Activated naive CD4-positive, alpha-beta T cell treated with Interleukin-2 at 50 U/mL for 16 hours (primary cell): ENCODE measurements around the gene FBXW10.
"Not testable (repeated sequence)": the region's sequence is repeated elsewhere in the genome, so short reads cannot be mapped to it uniquely, and the experiment has no call there.

Experiments
- DNase-seq: peaks from one replicate; pipeline ENCODE4 v3.0.0-alpha.2; 2020

FBXW10 gene, protein sequence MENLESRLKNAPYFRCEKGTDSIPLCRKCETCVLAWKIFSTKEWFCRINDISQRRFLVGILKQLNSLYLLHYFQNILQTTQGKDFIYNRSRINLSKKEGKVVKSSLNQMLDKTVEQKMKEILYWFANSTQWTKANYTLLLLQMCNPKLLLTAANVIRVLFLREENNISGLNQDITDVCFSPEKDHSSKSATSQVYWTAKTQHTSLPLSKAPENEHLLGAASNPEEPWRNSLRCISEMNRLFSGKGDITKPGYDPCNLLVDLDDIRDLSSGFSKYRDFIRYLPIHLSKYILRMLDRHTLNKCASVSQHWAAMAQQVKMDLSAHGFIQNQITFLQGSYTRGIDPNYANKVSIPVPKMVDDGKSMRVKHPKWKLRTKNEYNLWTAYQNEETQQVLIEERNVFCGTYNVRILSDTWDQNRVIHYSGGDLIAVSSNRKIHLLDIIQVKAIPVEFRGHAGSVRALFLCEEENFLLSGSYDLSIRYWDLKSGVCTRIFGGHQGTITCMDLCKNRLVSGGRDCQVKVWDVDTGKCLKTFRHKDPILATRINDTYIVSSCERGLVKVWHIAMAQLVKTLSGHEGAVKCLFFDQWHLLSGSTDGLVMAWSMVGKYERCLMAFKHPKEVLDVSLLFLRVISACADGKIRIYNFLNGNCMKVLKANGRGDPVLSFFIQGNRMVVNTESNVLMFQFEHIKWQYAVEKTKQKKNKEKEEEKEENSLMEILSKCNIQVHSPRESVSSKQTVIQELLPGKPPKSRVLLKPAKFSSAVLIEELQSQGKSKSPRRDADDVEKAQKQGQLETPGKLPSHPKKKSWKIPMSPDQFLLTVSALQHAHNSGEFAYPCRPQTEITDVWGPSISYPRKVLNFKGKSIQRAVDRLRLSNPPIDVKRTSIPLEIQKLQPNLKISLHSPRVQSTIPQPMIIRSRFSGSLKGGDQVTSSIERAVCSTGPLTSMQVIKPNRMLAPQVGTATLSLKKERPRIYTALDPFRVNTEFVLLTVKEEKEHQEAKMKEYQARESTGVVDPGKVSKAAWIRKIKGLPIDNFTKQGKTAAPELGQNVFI

DNA sequence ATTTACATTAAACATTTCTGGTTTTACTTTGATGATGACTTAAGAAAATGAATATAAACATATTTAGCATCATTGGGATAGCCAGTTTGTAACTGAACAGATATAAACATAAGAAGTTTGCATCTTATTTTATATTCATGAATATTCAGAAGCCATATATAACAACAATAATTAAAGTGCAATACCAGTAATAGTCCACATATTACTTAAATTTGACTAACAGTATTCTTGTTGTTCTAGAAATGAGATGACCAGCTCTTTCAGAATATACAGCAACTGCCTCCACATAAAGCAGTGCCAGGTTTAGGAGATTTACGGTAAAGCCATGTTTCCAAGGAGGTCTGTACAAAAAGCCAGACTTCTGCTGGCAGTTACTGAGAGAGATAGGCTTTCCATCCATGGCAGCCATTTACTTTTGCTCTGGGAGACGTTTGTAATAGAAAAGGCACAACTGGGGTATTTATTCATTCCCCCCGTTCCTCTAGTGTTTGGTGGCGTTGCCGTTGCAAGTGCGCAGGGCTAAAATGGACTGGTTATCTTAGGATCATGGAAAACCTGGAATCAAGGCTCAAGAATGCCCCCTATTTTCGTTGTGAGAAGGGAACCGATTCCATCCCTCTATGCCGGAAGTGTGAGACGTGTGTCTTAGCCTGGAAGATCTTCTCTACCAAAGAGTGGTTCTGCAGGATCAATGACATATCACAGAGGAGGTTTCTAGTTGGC is at the start of gene FBXW10:
Gene FBXW10 (plus strand): TSS at position 356 of the 723 bp plus-strand sequence. CDS start 191 bp downstream, at position 547.
- not testable (repeated sequence) for DNase-seq

DNA sequence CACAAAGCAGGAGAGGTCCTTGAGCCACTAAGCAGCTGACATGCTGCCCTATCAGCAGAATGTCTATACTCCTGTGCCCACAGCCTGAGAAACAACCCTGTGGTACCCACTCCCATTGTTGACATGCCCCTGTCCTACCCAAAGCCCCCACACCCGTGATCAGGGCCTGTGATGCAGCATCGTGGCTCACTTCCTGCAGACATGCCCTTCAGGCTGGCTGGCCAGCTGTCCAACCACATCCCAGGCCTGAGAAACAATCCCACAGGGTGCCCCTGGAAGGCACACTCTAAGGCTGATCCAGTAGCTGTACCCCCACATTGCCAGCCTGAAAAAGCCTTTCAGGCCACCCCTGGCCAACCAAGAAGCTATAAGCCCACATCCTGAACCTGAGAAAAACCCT is 48.7 kb upstream of the FBXW10 start:
- DNase-seq: not testable (repeated sequence)

DNA sequence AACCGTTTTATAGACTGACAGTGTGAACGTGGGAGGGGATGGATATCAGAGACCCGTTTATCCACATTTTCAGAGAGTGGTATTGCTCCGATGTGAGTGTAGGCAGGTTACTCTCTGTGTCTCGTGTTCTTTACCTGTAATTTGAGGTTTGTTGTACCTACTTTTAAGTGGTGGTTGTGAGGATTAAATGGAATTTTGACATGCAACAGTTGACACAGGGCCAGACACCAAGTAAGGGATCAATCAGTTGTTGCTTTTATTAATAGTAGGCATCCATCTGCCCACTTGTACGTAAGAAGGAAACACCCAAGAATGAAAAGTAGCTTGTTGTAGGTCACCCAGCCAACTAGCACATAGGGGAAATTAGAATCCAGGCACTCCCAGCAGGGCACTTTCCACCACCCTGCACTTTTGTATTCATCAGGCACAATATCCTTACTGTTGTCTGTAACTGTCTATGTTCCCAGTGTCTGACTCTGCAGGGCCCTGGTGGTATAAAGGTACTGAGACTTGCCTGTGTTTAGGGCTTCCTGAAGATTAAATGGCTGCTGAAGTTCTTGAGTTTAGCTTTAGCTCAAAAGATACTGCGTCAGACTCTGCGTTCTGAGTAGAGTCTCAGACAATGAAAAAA is 45.3 kb upstream of the FBXW10 start:
- not testable (repeated sequence) for DNase-seq

DNA sequence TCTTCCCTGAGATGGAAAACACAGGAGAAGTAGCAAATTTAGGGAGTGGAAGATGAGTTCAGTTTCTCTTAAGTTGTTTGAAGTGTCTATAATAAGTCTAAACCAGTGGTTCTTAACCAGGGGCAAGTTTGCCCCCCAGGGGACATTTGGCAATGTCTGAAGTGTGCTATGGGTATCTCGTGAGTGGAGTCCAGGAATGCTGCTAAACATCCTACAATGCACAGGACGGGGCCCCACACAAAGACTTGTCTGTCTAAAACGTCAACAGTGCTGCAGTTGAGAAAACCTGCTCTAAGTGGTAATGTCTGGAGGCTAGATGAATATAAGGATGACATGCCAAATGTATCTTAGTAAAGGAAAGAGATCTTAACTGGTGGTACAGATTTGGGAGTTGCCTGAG is 37.9 kb upstream of the FBXW10 start:
- DNase-seq: not testable (repeated sequence)

DNA sequence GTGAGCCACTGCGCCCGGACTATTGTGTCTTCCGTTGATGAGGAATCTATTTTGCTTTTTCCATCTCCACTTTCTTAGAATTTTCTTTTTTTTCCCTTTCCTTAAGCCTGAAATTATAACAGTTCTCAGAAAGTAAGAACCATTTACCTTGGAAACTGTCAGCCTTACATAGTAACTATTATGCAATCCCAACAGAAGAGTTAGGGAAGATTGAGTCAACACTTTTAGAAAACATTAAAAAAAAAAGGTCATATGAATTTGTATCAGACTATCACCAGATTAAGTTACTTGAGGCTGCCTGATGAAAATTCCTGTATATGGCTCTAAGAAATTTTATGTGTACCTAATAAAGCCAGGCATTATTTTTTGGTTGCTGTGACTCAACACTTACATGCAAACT is 35.6 kb upstream of the FBXW10 start:
- not testable (repeated sequence) for DNase-seq

DNA sequence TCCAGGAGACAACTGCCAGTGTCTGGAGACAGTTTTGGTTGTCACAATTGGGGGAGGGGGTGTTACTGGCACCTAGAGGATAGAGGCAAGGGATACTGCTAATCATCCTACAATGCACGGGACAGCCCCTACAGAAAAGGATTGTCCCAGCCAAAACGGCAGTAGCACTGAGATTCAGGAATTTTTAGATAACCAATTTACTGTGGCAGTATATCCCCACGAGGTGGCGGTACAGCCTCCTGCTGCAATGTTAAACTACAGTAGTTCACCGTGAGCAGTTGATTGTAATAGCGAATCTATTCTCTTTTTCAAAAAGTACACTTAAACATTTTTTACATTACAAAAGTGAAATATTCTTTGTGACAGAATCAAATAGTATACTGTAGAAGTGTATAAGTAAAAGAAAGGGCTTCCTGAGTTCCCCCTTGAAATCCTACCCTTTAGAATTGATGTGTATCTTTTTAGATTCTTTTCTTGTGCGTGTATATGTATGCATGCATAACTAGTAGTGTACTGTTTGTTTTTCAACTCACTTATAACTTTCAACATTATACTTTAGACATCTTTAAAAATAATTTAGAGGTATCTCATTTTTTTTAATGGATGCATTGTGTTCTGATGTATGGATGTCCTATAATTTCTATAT is 31.4 kb upstream of the FBXW10 start:
- DNase-seq: peak; percentile 59

DNA sequence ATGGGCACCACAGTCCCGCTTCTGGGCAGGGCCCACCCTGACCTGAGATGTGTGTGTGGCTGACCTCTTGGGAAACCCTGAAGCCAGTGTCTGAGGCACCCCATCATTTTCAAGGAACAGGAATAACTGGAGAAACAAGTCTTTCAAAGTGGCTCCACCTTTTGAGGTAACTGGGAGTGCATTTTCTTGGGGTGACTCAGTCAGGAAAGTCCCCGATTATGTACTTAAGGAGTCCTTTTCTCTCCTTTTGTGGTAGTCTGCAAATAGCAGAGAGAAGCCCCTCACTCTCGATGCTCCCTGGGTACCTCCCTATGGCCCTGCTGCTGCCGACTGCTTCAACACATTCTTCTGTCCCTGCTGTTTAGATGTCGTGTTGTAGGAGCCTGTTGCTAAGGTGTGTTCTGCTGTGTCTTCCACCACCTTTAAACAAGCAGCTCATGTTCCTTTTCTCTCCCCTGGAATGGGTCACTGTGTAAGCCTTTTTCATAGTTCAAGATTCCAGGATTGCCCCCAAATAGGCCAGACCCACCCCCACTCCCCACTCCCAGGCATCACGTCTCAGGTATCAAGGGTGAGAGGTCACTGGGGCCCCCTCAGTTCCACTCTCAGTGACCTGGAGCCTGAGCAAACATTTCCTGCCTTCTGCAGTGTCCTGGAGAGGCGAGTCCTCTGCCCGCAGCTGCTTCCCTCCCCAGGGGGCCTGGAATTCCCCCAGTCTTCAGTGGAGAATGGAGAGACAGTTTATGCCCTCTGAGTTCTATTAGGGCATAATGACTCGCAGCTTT is 25.0 kb upstream of the FBXW10 start:
- DNase-seq: not testable (repeated sequence)

DNA sequence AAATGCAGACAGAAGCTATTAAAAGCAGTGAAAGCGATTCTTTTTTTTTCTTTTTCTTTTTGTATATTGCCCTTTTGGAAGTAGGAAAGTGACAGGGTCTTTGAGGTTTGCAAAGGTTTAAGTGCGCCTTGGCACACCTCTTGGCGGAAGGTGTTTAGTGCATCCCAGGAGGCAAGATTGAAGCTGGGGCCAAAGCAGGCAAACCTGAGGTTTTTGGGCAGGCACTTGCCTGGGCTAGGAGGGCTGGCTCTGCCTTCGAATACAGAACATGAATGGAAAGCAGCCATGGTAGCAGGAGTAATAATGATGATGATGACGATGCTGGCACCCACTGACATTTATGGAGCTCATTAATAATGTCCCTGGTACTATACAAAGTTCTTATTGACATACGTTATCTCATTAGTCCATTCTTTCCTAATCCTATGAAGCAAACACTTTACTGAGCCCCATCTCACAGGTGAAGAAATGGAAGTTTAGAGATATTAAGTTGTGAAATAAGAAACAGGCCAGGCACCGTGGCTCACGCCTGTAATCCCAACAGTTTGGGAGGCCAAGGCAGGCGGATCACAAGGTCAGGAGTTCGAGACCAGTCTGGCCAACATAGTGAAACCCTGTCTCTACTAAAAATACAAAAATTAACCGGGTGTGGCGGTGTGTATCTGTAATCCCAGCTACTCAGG is 24.3 kb upstream of the FBXW10 start:
- DNase-seq: not testable (repeated sequence)

DNA sequence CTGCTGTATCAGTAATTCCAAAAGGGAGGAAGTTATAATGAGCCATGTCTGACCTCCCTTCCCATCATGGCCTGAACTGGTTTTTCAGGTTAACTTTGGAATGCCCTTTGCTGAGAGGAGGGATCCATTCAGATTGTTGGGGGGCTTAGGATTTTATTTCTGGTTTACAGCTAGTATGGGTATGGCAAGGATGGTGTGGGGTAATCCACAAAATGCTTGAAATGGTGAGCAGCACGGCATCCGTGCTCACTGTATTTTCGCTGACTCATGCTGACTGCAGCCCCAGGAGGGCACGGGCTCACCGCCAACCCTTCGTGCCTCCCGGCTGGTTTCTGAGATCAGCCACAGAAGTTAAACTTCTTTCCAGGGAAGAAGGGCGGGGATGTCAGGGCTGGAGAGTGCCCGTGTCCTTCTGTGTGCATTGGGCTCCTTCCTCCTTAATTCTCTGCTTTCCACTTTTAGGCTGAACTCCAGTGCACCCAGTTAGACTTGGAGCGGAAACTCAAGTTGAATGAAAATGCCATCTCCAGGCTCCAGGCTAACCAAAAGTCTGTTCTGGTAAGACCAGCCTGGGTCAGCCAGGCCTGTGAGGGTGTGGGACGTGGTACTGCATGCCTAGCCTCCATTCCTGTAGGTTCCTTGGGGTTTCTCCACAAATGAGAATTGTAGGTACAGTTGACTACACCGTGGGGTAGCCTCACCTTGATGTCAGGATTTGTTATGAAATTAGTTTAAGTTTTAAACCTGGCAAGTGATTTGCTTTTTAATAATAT is 21.9 kb upstream of the FBXW10 start:
- not testable (repeated sequence) for DNase-seq

DNA sequence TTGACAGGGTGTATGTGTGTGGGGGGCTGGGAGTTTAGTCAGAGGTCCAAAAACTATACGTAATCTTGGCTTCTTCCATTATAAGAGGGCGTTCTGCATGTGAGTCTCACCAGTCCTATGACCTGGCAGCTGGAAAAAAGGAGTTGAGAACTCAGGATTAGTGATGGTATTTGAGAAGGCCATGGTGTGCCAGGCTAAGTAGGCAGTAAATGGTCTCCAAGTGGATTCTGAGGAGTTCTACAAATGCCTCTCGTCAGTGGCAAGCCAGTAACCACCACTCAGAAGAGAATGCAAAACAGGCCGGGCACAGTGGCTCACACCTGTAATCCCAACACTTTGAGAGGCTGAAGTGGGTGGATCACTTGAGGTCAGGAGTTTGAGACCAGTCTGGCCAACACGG is 21.2 kb upstream of the FBXW10 start:
- not testable (repeated sequence) for DNase-seq

DNA sequence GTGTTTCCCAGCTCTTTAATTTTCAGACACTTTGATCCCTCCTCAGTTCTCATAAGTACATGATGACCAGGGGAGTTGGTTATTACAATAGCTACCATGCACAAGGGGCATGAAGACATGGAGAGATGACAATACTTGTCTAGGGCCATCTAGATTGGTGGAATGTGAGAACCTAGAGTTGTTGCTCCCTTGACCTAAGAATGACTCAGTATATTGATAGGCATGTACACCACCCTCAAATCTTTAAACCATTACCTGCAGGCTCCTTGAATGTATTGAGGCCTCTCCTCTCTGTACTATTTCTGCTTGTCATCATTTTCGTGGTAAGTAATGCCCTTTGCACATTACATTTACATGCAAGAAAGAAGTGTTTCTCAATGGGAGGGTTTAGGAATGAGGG is 20.3 kb upstream of the FBXW10 start:
- not testable (repeated sequence) for DNase-seq

DNA sequence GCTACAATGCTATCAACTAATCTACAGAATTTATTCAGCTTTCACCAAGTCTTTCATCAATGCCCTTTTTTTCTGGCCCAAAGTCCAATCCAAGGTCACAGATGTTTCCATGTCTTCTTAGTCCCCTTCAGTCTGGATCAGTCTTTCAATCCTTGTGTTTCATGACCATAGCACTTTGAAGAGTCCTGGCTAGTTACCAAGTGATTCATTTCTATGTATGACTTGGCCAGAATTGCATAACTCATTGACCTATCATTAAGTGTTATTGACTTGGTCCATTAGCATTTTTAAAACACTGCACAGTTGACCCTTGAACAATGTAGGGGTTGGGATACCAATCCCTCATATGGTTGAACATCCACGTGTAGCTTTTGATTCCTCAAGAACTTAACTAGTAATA is 11.4 kb upstream of the FBXW10 start:
- not testable (repeated sequence) for DNase-seq

DNA sequence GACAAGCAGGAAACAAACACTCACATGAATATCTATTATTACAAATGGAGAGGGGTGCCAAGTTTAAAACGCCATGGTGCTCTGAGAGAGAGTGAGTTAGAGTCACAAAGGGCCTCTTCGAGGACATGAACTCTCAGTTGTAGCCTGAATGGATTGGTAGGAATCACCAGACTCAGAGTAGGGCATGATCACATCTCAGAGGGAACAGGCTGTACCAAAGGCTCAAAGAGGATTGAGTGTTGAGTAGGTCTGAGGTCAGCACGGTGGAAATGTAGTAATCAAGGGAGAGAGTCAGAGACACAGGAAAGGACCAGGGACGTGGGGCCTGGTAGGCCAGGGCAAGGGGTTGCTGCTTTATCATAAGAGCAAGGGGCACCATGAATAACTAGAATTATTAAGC is 10.5 kb upstream of the FBXW10 start:
- not testable (repeated sequence) for DNase-seq

DNA sequence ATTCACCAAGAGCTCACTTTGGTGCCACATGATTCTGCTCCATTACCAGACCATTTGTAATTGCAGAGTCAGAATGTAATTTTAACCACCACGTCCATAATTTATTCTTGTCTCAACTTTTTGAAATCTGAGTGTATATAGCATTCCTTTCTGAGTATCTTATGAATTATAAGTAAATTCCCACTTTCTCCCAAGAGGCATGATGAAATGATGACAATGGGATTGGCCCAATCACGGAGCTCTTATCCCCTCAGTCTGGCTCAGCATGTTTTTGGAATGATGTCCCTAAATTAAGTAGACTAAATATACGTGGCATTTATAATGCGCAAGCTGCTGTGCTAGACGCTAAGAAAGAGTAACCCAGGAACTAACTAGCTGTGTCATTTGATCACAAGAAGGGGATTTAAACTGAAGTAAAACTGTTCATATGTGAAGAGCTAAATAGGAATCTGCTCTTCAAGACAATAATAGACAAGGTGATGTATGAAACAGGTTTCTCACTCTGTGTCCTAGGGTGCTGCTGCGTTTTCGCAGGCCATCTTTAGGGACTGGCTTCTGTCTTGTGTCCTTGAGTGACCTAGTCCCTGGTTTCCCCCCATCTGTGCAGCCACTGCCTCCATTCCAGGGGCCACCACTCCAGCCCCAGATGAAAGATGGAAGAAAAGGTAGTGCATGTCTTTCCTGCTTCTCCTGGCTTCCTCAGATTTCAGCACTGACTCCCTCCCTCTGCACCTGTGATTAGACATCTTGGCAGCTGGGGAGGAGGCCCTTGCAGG is 4.0 kb upstream of the FBXW10 start:
- not testable (repeated sequence) for DNase-seq

DNA sequence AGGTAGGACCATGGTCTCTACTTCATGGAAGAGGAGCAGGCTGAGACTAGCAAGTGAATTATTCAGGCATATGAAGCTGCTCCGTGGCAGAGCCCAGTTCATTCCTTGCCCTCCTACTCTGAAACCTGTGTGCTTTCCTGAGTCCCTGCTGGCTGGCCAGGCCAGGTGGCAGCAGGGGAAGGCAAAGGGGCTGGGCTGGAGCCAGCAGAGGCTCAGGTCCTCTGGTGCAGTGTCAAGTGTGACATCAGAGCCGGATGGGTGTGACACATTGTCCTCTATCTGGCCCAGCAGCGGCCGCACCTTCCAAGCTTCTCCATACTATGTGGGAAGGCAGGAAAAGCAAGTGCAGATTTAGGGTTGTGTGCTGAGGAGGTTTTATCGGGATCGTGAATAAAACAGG is 2.6 kb upstream of the FBXW10 start:
- DNase-seq: not testable (repeated sequence)

DNA sequence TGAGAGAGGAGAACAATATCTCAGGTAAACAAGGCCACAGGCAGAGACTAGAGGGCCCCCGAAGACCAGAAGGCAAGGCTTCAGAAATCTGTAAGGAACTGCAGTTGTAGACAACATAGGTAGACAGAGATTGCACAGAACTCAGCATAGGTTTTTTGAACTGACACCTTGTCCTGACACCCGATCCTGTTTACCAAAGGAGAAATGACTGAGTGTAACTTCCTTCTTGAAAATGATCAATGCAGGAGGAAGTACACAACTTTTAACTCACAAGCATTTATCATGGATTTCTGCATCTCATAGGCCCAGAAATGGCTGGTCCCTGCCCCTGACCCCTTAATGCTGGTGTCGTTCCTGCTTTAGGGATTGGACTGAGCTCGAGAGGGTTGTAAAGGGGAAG is 872 bp downstream of the FBXW10 start:
- DNase-seq: not testable (repeated sequence)

DNA sequence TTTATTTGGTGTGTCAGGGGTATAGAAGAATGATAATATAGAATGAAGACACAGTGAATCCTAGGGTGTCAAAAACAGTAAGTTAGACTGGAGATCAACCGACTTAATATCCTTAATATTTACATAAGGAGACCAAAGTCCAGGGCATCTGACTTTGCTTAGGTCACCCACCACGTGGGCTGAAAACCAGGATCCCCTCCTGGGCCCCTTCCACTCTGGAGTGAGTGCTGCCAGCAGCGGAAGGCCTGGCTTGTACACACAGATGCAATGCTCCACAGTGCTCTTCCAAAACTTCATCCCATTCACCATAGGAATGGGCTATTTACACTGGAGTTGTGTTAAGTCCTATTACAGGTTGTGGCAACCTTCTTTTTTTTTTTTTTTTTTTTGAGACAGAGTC is 2.7 kb downstream of the FBXW10 start:
- DNase-seq: not testable (repeated sequence)

DNA sequence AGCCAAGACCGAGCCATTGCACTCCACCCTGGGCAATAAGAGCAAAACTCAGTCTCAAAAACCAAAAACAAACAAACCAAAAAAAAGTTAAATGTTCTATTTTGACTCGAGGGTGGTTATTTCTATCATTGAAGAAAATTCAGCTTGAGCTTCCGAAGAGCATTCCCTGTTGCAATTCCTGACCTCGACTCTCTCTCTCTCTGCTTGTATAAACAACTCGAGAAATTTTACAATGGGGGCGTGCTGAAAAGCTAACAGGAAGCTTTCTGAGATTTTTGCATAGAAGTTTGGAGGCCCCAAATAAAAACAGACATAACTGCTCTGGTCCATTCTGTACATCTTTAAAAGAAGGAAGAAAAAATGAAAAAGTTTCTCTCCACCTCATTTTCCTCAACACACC is 3.6 kb downstream of the FBXW10 start:
- not testable (repeated sequence) for DNase-seq
